CD4-positive, alpha-beta T cell treated with Interleukin-17A for 1 hour (primary cell): ENCODE measurements around the gene STPG4.
"Not testable (repeated sequence)": the region's sequence is repeated elsewhere in the genome, so short reads cannot be mapped to it uniquely, and the experiment has no call there.

ENCODE experiments used
- DNase-seq: peaks from one replicate; pipeline ENCODE4 v3.0.0-alpha.2; 2020

STPG4 gene

GRCh38 chr2:47172922-47173695, 18.0 kb upstream of the STPG4 start:
- no peak for DNase-seq

GRCh38 chr2:47172156-47172921, 17.2 kb upstream of the STPG4 start:
- no peak for DNase-seq

DNA sequence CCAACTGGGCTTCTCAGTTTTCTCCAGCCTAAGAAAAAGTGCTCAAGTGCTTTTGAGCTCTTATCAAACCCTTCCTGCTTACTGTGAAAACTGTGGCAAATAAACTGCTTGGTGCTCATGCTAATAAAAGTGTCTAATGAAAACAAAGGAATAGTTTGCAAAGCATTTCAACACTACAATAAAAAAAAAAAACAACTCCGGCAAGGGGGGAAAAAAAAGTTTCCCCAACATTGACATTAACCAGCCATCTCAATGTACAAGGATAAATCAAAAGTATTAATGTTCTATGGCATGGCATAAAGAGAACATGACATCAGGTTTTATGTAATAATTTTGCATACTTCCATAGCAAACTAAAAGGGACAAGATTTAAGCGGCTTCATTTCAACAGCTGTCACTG, 14.7 kb upstream of the STPG4 start:
- no peak for DNase-seq

DNA sequence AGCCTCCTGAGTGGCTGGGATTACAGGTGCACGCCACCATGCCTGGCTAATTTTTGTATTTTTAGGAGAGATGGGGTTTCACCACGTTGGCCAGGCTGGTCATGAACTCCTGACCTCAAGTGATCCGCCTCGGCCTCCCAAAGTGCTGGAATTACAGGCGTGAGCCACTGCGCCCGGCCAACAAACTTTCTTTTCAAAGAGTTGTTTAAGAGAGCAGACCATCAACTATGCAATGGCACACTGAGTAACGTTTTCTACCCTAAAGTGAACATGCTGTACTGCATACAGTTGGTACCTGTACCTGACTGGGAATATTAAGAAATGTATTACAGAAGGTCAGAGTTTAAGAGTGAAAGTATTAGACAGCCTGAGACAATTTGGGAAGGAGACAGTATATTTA, 13.8 kb upstream of the STPG4 start:
- DNase-seq: not testable (repeated sequence)

GRCh38 chr2:47167149-47167548, 12.0 kb upstream of the STPG4 start:
- no peak for DNase-seq

- no peak for DNase-seq
Observed at GRCh38 chr2:47165001-47165555, 10.0 kb upstream of the STPG4 start.

- no peak for DNase-seq
Observed at GRCh38 chr2:47162780-47163179, 7.7 kb upstream of the STPG4 start.

GRCh38 chr2:47161475-47161874, 6.4 kb upstream of the STPG4 start:
- no peak for DNase-seq

- DNase-seq: no peak
Observed at GRCh38 chr2:47160660-47161059, 5.6 kb upstream of the STPG4 start.

DNA sequence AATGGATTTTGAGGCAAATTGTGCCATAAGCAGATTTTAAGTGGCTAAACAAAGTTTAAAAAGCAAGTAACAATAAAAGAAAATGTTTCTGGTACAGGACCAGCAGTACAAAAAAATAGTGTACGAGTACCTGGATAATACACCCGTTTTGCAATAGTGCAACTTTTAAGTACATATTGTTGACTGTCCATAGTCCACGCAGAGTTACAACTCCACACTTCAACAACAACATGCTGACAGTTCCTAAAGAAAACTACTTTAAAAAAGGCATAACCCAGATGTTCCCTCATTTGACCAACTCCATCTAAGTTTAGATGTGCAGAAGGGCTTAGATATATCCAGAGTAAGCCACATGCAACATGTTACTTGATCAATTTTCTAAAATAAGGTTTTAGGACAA, 5.1 kb upstream of the STPG4 start:
- DNase-seq: no peak

GRCh38 chr2:47159627-47160026, 4.5 kb upstream of the STPG4 start:
- no peak for DNase-seq

DNA sequence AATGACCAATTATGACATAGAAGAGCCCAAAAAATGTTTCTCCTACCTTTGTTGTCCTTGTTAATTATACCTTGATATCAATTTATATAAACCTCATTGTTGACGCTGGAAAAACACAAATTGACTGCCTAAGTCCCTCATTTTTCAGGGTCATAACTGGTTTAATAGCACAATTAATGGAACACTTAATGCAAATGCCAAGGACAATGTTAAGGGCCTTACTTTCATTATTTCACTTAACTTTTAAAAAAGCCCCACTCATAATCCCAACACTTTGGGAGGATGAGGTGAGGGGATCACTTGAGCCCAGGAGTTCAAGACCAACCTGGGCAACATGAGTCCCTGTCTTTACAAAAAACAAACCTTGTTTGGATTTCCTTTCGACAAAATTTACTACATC, 3.5 kb upstream of the STPG4 start:
- DNase-seq: no peak

- DNase-seq: no peak
Observed at GRCh38 chr2:47152803-47153202, 2.3 kb downstream of the STPG4 start.

DNA sequence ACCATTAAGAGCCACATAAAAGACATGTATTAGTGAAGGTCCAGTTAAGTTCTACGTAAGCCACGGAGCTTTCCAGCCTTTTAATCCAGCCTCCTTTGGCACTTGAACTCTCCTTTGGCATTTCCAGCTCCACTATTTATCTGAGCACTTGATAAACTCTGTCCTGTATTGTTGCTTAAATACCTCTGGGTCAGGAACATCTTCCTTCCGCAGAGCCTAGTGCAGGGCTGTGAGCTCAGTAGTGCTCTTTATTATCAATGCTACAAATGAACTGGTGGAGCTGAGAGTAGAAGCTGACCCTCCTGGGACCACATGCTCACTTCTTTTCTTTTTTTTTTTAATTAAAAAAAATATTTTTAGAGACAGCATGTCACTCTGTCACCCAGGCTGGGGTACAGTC, 4.9 kb downstream of the STPG4 start:
- DNase-seq: no peak

DNA sequence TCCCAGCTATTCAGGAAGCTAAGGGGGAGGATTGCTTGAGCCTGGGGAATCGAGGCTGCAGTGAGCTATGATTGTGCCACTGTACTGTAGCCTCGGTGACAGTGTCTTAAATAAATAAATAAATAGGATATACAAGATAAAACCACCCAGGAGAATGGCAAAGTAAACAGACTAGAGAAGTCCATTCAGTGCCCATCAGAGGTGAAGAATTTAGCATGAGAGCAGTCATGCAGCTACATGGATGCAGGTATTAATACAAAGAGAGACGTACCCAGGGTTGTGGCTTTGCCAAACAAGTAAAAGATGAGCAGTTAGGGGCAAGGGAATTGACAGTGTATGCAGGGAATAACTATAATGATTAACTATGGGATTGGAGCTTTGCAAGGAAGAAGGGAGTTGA, 8.1 kb downstream of the STPG4 start:
- DNase-seq: no peak

DNA sequence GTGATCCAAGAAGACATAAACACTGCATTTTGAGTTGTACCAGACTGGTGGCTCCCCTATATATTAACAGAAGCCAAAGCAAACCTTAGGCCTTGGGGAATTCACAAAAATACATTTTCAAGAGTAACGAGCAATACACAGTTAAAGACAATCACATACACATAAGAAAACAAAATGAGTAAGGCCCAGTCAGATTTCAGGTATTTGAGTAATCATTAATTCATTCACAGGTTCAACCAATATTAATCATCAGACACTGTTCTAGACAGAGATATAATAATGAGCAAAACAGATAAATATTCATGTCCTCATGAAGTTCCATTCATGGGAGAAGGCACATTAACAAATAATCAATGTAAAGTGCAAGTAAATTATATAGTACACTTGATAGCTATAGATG, 9.6 kb downstream of the STPG4 start:
- no peak for DNase-seq

GRCh38 chr2:47141520-47141919, 13.6 kb downstream of the STPG4 start:
- DNase-seq: no peak

DNA sequence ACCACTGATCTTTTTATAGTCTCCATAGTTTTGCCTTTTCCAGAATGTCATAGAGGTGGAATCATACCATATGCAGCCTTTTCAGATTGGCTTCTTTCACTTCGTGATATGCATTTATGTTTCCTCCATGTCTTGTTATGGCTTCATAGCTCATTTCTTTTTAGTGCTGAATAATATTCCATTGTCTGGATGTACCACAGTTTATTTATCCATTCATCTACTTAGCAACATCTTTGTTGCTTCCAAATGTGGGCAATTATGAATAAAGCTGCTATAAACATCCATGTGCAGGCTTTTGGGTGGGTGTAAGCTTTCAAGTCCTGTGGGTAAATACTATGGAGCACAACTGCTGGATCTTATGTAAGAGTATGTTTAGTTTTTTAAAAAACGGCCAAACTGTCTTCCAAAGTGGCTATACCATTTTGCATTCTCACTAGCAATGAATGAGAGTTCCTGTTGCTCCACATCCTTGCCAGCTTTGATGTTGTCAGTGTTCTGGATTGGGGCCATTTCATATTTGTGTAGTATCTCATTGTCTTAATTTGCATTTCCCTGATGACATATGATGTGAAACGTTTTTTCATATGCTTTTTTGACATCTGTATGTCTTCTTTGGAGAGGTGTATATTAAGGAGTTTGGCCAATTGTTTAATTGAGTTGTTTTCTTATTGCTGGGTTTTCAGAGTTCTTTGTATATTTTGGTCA, 20.6 kb downstream of the STPG4 start:
- DNase-seq: no peak

- no peak for DNase-seq
Observed at GRCh38 chr2:47133046-47133445, 22.1 kb downstream of the STPG4 start.

GRCh38 chr2:47129191-47129706, 25.9 kb downstream of the STPG4 start:
- no peak for DNase-seq

DNA sequence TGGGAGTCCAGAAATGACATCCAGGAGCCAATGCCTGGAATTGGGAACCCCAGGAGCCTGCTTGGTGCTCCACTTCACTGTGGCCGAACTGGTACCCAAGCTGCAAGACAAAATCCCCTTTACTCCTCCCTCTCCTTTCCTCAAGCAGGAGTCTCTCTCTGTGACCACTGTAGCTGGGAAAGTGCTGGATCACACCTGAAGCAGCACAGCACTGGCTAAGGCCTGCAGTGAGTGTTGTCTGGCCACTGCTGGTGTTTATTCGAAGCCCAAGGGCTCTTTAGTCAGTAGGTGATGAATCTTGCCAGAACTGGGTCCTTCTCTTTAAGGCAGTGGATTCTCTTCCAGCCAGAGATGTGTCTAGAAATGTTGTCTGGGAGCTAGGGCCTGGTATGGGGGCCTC, 26.4 kb downstream of the STPG4 start:
- DNase-seq: no peak

DNA sequence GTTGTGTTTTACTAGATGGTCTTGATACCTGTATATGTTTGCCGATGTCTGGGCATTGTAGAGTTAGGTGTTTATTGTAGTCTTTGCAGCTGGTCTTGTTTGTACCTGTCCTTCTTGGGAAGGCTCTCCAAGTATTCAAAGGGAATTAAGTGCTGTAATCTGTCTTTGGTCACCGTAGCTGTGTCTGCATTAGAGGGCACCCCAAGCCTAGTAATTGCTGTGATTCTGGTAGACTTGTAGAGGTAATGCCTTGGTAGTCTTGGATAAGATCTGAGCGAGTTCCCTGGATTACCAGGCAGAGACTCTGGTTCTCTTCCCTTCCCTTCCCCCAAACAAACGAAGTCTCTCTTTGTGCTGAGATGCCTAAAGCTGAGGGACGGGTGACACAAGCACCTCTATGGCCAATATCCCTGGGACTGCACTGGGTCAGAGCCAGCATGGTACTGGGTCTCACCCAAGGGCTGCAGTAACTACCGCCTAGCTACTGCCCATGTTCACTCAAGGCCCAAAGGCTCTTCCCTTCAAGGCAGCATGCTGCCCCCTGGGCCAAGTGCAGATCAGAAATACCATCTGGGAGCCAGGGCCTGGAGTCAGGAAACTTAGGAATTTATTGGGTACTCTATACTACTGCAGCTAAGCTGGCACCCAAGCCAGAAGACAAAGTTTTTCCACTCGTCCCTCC, 27.1 kb downstream of the STPG4 start:
- no peak for DNase-seq

DNA sequence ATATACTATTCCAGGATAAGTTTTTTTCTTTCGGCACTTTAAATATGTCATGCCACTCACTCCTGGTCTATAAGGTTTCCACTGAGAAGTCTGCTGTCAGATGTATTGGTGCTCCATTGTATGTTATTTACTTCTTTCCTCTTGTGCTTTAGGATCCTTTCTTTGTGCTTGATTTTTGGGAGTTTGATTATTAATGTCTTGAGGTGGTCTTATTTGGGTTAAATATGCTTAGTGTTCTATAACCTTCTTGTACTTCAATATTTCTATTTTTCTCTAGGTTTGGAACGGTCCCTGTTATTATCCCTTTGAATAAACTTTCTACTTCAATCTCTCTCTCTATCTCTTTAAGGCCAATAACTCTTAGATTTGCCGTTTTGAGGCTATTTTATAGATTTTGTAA, 28.3 kb downstream of the STPG4 start:
- DNase-seq: no peak
